GM12874 (cell line): ENCODE measurements around the gene CDH23.

ENCODE experiments used
- TF ChIP-seq, protein P1 (sequence below): IDR thresholded peaks from 2 replicates; pipeline ENCODE4 v1.5.1; 2011; ENCODE audit warnings: low read depth, mild to moderate bottlenecking, control low read depth, low read length, moderate library complexity; ENCODE audit not compliant: insufficient read depth

CDH23 gene

DNA sequence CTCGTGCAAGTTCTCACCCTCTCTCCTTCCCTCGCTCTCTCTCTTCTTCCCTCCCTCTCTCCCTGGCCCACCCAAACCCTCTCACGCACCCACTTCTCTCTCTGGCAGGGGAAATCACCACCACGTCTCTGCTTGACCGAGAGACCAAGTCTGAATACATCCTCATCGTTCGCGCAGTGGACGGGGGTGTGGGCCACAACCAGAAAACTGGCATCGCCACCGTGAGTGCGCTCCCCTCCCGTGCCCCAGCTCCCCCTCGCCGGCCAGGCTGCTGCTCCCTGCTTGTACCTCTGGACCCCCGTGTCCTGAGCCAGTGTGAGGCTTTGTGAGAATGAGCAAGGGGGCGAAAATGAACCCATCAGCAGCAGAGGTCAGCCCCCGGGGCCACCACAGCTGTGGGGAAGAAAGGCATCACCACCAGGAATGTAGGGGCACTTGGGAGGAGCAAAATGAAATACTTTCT lies 297.4 kb downstream of the CDH23 start:
- TF ChIP-seq, protein P1, sequence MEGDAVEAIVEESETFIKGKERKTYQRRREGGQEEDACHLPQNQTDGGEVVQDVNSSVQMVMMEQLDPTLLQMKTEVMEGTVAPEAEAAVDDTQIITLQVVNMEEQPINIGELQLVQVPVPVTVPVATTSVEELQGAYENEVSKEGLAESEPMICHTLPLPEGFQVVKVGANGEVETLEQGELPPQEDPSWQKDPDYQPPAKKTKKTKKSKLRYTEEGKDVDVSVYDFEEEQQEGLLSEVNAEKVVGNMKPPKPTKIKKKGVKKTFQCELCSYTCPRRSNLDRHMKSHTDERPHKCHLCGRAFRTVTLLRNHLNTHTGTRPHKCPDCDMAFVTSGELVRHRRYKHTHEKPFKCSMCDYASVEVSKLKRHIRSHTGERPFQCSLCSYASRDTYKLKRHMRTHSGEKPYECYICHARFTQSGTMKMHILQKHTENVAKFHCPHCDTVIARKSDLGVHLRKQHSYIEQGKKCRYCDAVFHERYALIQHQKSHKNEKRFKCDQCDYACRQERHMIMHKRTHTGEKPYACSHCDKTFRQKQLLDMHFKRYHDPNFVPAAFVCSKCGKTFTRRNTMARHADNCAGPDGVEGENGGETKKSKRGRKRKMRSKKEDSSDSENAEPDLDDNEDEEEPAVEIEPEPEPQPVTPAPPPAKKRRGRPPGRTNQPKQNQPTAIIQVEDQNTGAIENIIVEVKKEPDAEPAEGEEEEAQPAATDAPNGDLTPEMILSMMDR, result no peak

GRCh38 chr10:71694567-71694968 lies 297.8 kb downstream of the CDH23 start:
- TF ChIP-seq, protein P1, result no peak

- TF ChIP-seq, protein P1, result no peak
These were observed 299.1 kb downstream of the CDH23 start for GRCh38 chr10:71695502-71696476.

DNA sequence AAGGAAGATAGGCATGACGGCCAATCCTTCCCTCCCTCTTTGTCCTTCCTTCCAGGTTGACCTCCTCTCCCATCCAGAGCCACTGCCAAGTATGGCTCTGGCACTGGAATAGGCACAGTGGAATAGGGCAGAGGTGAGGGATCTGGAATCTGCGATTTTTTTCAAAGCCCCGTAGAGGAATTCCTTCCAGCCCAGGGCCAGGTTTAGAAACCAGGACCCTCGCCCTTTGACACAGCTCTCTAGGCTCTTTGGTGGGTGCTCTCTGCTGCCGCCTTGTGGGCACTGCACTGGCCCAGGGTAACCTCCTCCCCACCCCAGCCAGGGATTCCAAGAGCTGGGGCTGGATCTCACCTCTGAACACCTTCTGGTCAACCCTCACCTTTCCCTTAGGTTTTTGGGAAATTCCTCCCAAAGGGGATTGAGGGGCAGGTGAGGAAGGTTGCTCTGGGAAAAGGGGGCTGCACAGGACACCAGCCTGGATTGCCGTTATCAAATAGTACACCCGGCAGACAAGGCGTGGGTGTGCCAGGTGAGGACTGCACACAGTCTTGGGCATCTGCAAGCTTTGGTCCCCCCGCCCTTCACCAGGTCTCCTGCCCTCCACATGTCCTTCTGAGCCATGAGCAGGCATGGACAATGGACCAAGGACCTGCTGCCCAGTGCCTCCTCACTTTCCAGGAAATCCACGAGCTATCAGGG lies 300.1 kb downstream of the CDH23 start:
- TF ChIP-seq, protein P1, result peak; percentile 96

- TF ChIP-seq, protein P1, result no peak
These were observed 301.4 kb downstream of the CDH23 start for GRCh38 chr10:71697938-71698709.

- TF ChIP-seq, protein P1, result no peak
These were observed 302.0 kb downstream of the CDH23 start for GRCh38 chr10:71698737-71699136.

DNA sequence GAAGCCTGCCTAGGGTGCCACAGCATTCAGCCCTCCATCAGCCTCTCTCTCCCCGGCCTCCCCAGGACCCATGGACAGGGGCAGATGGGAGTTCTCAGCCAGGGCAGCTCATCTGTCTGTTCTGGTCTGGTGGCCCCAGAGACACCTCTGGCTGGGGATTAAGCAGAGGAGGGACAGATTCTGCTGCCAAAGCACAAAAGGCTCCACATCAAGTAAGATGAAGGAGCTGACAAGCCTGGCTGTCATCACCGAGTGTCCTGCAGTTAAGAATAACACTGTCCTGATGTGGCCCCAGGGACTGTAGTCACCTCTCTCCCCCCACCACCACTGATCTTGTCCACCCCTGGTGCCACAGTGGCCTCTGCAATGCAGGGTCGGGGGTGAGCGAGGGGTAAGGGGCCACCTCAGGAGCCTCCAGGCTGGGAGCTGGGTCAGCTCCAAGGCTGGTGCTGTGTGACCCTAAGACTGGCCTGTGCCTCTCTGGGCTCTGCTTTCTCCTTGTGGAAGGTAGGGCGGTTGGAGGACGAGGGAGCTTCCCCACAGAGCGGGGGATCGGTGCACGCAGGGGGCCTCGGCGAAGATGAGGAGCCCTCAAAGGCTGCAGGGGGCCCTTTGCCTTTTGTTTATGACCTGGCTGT lies 304.1 kb downstream of the CDH23 start:
- TF ChIP-seq, protein P1, result no peak
